Suprapubic skin (tissue), 4 donors: ENCODE measurements around the gene PTGS1. TPM values are rescaled to one million over a fixed set of nuclear protein-coding genes. Genes with fewer than 3 reads are reported as not detected.

Source experiments
- DNase-seq, 2 donors: peaks; one replicate each; pipeline ENCODE4 v3.0.0-alpha.2; 2019; ENCODE audit warnings: low spot score in 2 of 2
- H3K27ac ChIP-seq: fragments of 200-600 bp; sonication (generic); one replicate; pipeline ENCODE4 v1.5.1; 2019
- H3K27me3 ChIP-seq: fragments of 200-600 bp; sonication (generic); one replicate; pipeline ENCODE4 v1.5.1; 2019
- H3K36me3 ChIP-seq: fragments of 200-600 bp; sonication (generic); one replicate; pipeline ENCODE4 v1.5.1; 2019
- H3K4me1 ChIP-seq: fragments of 200-600 bp; sonication (generic); one replicate; pipeline ENCODE4 v1.5.1; 2019
- H3K4me3 ChIP-seq: fragments of 200-600 bp; sonication (generic); one replicate; pipeline ENCODE4 v1.5.1; 2019; ENCODE audit warnings: mild to moderate bottlenecking
- H3K9me3 ChIP-seq: fragments of 200-600 bp; sonication (generic); one replicate; pipeline ENCODE4 v1.5.1; 2019
- EP300 ChIP-seq: sonication (generic); formaldehyde crosslinking; IDR thresholded peaks from one replicate; pipeline ENCODE4 v1.6.1; 2017; ENCODE audit warnings: antibody characterized with exemption
- POLR2A ChIP-seq, 2 donors: fragments of 450-650 bp; IDR thresholded peaks; one replicate each; pipeline ENCODE4 v1.6.1; 2017; ENCODE audit warnings: antibody characterized with exemption in 2 of 2, mild to moderate bottlenecking in 2 of 2, moderate library complexity in 2 of 2
- POLR2AphosphoS5 ChIP-seq, 3 donors: sonication (generic); formaldehyde crosslinking; IDR thresholded peaks; one replicate each; pipeline ENCODE4 v1.6.1; 2017; ENCODE audit warnings: antibody characterized with exemption in 3 of 3
- WGBS: methylation state at CpG from one replicate; pipeline ENCODE4 v1.1.5; 2018; 5-methylcytosine and 5-hydroxymethylcytosine counted together
- total RNA-seq, 4 donors: library from RNA; depleted of rRNA; stranded (reverse); fragments of >200 nt; gene quantifications; one replicate each; pipeline ENCODE4 v1.1.0, GENCODE V29; 2016
- TF ChIP-seq, protein P1 (sequence below), 2 donors: fragments of 200-600 bp in 1 of 2; fragments of 450-650 bp in 1 of 2; sonication (generic) in 1 of 2; IDR thresholded peaks; one replicate each; pipeline ENCODE4 v1.5.1; 2016 to 2019; ENCODE audit warnings: antibody characterized with exemption in 2 of 2, mild to moderate bottlenecking in 1 of 2, moderate library complexity in 1 of 2

PTGS1 gene
- total RNA-seq, 4 donors from 2014 or later = 64.3 to 124 (median 73.1) TPM

DNA sequence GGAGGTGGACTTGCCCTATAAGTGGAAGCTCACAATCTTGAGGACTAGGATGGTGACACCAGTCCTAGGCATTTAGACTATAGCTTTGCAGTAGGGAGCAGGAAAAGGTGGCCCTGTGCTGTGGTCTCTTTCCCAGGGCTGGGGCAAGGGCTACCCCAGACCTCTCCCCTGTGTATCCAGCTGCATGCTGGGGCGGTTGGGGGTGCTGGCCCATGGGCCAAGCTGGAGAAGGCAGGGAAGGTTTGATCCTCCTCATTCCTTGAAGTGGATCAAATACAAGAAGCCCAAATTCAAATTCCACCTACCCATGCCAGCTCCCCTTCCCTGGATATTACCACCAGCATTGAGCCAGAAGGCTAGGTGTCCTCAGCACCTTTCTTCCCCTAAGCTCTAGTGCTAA is 2.2 kb upstream of the PTGS1 start:
- no CpG with 5 or more reads among the region's 1 CpG for WGBS

DNA sequence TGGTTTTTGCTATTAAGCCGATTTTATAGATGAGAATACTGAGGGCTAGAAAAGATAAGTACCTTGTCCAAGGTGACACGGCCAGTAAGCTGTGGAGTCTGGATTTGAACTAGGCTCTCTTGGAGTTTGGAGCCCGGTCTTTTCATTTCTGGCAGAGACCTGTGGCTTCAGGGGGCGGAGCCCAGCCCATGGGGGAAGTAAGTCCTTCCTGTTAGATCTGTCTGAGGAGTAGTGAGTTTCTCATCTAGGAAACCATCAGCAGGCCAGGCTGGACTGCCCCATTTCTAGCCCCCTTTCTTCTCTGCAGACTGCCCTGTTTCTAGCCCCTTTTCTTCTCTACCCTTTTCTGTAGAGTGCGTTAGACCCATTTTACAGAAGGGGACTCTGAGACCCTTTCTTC is 521 bp upstream of the PTGS1 start:
- 80% methylated on average over 5 of the region's 5 CpGs for WGBS
- peak overlapping the region; percentile 63 for H3K27ac ChIP-seq
- peaks cover 53% of the 10 kb centered on the region for H3K4me1 ChIP-seq
- TF ChIP-seq POLR2AphosphoS5 (IDR thresholded peaks at IDR 0.05) (no peak), POLR2A (IDR thresholded peaks at IDR 0.05) (no peak), EP300 (no peak)
- TF ChIP-seq, protein P1, sequence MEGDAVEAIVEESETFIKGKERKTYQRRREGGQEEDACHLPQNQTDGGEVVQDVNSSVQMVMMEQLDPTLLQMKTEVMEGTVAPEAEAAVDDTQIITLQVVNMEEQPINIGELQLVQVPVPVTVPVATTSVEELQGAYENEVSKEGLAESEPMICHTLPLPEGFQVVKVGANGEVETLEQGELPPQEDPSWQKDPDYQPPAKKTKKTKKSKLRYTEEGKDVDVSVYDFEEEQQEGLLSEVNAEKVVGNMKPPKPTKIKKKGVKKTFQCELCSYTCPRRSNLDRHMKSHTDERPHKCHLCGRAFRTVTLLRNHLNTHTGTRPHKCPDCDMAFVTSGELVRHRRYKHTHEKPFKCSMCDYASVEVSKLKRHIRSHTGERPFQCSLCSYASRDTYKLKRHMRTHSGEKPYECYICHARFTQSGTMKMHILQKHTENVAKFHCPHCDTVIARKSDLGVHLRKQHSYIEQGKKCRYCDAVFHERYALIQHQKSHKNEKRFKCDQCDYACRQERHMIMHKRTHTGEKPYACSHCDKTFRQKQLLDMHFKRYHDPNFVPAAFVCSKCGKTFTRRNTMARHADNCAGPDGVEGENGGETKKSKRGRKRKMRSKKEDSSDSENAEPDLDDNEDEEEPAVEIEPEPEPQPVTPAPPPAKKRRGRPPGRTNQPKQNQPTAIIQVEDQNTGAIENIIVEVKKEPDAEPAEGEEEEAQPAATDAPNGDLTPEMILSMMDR (IDR thresholded peaks at IDR 0.05) = no peak
- H3K4me3 ChIP-seq = peak overlapping the region; percentile 55
- DNase-seq = no peak
- no peaks in the 10 kb centered on the region for H3K9me3 ChIP-seq
- no peaks in the 10 kb centered on the region for H3K36me3 ChIP-seq
- H3K27me3 ChIP-seq = no peaks in the 10 kb centered on the region

More for the DNA sequence above, 2.2 kb upstream of the PTGS1 start:
- TF ChIP-seq, protein P1 (IDR thresholded peaks at IDR 0.05) = no peak
- no peak for TF ChIP-seq POLR2AphosphoS5 (IDR thresholded peaks at IDR 0.05)
- no peak for TF ChIP-seq POLR2A (IDR thresholded peaks at IDR 0.05)
- TF ChIP-seq EP300 = no peak
- H3K27me3 ChIP-seq = no peaks in the 10 kb centered on the region
- no peak for DNase-seq
- H3K4me1 ChIP-seq = peaks cover 57% of the 10 kb centered on the region
- H3K4me3 ChIP-seq = no peak overlapping the region
- H3K9me3 ChIP-seq = no peaks in the 10 kb centered on the region
- no peaks in the 10 kb centered on the region for H3K36me3 ChIP-seq
- H3K27ac ChIP-seq = peak overlapping the region; percentile 41

DNA sequence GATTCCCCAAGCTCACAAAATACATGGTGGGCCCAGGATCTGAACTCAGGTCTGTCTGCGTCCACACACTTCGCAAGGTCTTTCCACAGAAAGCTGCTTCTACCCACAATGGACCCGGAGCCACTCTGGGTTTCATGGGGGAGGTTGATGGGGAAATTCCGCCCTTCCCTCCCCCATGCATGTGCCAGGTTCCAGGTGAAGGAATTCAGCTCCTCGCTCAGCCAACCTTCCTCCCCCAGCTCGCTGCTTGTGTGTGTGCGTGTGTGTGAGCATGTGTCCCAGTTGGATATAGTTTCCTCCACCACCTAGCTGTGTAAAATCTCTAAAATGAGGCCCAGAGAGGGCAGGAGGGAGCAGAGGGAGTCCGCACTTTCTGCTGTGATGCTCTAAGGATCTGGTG is 1.0 kb downstream of the PTGS1 start:
- H3K9me3 ChIP-seq = no peaks in the 10 kb centered on the region
- DNase-seq = no peak
- no peaks in the 10 kb centered on the region for H3K27me3 ChIP-seq
- peaks cover 60% of the 10 kb centered on the region for H3K4me1 ChIP-seq
- peak overlapping the region; percentile 55 for H3K4me3 ChIP-seq
- TF ChIP-seq EP300 (no peak), POLR2AphosphoS5 (IDR thresholded peaks at IDR 0.05) (no peak), POLR2A (IDR thresholded peaks at IDR 0.05) (no peak)
- TF ChIP-seq, protein P1 (IDR thresholded peaks at IDR 0.05) = no peak
- 91% methylated on average over 8 of the region's 8 CpGs for WGBS
- H3K36me3 ChIP-seq = no peaks in the 10 kb centered on the region
- no peak overlapping the region for H3K27ac ChIP-seq

DNA sequence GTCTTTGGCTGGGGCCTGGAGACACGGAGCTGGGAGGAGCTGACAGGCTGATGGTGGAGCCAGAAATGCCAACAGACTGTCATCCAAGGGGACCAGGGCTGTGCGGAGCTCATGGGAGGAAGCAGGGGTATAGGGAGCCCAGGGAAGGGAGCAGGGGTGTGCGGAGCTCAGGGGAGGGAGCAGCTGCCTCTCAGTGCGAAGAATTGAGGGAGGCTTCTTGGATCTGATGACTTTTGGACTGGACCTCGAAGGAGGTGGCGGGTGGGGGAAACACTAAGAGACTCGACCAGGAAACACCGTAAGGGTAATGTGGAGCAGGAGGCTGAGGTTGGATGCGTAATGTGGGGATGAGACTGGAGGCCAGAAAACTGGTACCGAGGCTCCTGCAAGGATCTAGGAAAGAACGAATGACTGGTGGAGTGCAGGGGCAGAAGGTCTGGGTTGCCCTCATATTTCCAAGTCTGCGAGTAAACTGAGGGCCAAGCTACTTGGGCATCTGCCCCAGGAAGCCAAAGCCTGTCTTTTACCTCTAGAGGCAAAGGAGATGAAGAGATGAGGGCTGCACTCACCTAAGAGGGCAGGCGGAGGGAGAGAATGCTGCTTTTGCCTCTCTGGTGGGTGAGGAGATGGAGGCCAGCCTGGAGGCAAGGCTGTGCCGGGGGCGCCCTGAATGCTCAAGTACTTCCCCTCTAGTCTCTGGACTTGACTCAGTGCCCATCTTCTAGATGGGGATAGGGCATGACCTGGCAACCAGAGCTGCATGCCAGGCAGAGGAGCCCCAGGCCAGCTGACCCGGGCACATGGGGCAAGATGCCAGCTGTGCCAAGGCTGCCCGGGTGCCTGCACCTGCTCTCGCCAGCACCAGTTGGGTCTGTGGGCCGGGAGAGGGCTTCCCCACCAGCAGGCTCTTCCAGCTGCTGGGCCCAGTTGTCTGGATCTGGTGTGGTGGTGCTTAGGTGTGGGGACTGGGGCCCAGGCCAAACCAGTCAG is 2.3 kb downstream of the PTGS1 start:
- no peak overlapping the region for H3K27ac ChIP-seq
- TF ChIP-seq, protein P1 (IDR thresholded peaks at IDR 0.05) = no peak
- TF ChIP-seq EP300 = no peak
- no peak for TF ChIP-seq POLR2AphosphoS5 (IDR thresholded peaks at IDR 0.05)
- TF ChIP-seq POLR2A (IDR thresholded peaks at IDR 0.05) = no peak
- H3K4me1 ChIP-seq = peaks cover 59% of the 10 kb centered on the region
- 83% methylated on average over 15 of the region's 19 CpGs for WGBS
- H3K4me3 ChIP-seq = no peak overlapping the region
- DNase-seq = no peak
- H3K27me3 ChIP-seq = no peaks in the 10 kb centered on the region
- no peaks in the 10 kb centered on the region for H3K9me3 ChIP-seq
- H3K36me3 ChIP-seq = no peaks in the 10 kb centered on the region

DNA sequence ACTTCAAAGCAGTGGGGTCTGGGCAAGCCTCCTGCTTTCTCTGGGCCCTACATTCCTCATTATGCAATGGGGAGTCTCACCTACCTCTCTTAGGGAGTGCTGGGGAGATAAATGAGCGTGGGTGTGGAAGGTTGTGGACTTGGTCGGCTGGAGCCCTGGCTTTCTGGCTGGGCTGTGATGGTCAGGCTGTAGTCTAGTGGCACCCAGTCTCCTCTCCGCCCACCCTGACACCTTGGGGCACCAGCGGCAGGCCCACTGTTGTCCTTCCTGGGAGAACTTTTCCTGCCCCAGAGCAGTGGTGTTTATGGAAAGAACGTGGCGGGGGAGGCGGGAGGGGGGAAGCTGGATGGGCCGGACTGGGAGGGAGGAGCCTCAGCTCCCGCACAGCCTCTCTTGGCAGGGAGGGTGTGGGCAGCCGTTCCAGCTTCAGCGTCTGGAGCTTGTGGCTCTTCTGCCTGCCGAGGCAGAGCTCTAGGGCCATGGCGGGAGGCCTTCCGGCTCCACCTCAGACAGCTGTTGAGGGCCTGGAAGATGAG is 4.1 kb downstream of the PTGS1 start:
- TF ChIP-seq POLR2A (IDR thresholded peaks at IDR 0.05) (no peak), POLR2AphosphoS5 (IDR thresholded peaks at IDR 0.05) (no peak), EP300 (no peak)
- TF ChIP-seq, protein P1 (IDR thresholded peaks at IDR 0.05) = no peak
- DNase-seq = peak in 1 of 2 donors; percentile 80
- no peak overlapping the region for H3K27ac ChIP-seq
- no peaks in the 10 kb centered on the region for H3K36me3 ChIP-seq
- peaks cover 43% of the 10 kb centered on the region for H3K4me1 ChIP-seq
- WGBS = 18% methylated on average over 12 of the region's 14 CpGs
- no peaks in the 10 kb centered on the region for H3K9me3 ChIP-seq
- no peak overlapping the region for H3K4me3 ChIP-seq
- H3K27me3 ChIP-seq = no peaks in the 10 kb centered on the region
